ENCODE data around the gene CACNA2D3.

Gene CACNA2D3

GRCh38 chr3:54324103-54324502 lies 201.8 kb downstream of the CACNA2D3 start:
- in situ Hi-C loops (cut with HindIII; ENCODE audit: low sequenced_read_pairs), result no loop called here

GRCh38 chr3:54326951-54327350 lies 204.6 kb downstream of the CACNA2D3 start:
- in situ Hi-C loops (cut with HindIII; ENCODE audit: low sequenced_read_pairs), result loop anchor here (5.0 kb wide), 1 partner anchor 95 kb away; no protein-coding TSS in a partner anchor

- in situ Hi-C loops (cut with HindIII; ENCODE audit: low sequenced_read_pairs), result no loop called here
These were observed 209.0 kb downstream of the CACNA2D3 start for GRCh38 chr3:54331341-54331740.

GRCh38 chr3:54337846-54338245 lies 215.5 kb downstream of the CACNA2D3 start:
- in situ Hi-C loops (cut with HindIII; ENCODE audit: low sequenced_read_pairs), result no loop called here

- in situ Hi-C loops (cut with HindIII; ENCODE audit: low sequenced_read_pairs), result no loop called here
These were observed 217.3 kb downstream of the CACNA2D3 start for GRCh38 chr3:54339608-54340007.

GRCh38 chr3:54341811-54342210 lies 219.5 kb downstream of the CACNA2D3 start:
- in situ Hi-C loops (cut with HindIII; ENCODE audit: low sequenced_read_pairs), result no loop called here

- in situ Hi-C loops (cut with HindIII; ENCODE audit: low sequenced_read_pairs), result no loop called here
These were observed 220.3 kb downstream of the CACNA2D3 start for GRCh38 chr3:54342676-54343075.

- in situ Hi-C loops (cut with HindIII; ENCODE audit: low sequenced_read_pairs), result no loop called here
These were observed 221.1 kb downstream of the CACNA2D3 start for GRCh38 chr3:54343495-54343894.

GRCh38 chr3:54344601-54345231 lies 222.4 kb downstream of the CACNA2D3 start:
- in situ Hi-C loops (cut with HindIII; ENCODE audit: low sequenced_read_pairs), result no loop called here

GRCh38 chr3:54345847-54346375 lies 223.6 kb downstream of the CACNA2D3 start:
- in situ Hi-C loops (cut with HindIII; ENCODE audit: low sequenced_read_pairs), result no loop called here

- in situ Hi-C loops (cut with HindIII; ENCODE audit: low sequenced_read_pairs), result no loop called here
These were observed 224.7 kb downstream of the CACNA2D3 start for GRCh38 chr3:54347060-54347459.

GRCh38 chr3:54347933-54348332 lies 225.6 kb downstream of the CACNA2D3 start:
- in situ Hi-C loops (cut with HindIII; ENCODE audit: low sequenced_read_pairs), result no loop called here

- in situ Hi-C loops (cut with HindIII; ENCODE audit: low sequenced_read_pairs), result no loop called here
These were observed 226.9 kb downstream of the CACNA2D3 start for GRCh38 chr3:54349231-54349652.

GRCh38 chr3:54349691-54350090 lies 227.3 kb downstream of the CACNA2D3 start:
- in situ Hi-C loops (cut with HindIII; ENCODE audit: low sequenced_read_pairs), result no loop called here

- in situ Hi-C loops (cut with HindIII; ENCODE audit: low sequenced_read_pairs), result no loop called here
These were observed 231.2 kb downstream of the CACNA2D3 start for GRCh38 chr3:54353546-54353945.

GRCh38 chr3:54353946-54354345 lies 231.6 kb downstream of the CACNA2D3 start:
- in situ Hi-C loops (cut with HindIII; ENCODE audit: low sequenced_read_pairs), result no loop called here

- in situ Hi-C loops (cut with HindIII; ENCODE audit: low sequenced_read_pairs), result no loop called here
These were observed 233.4 kb downstream of the CACNA2D3 start for GRCh38 chr3:54355800-54356199.

- in situ Hi-C loops (cut with HindIII; ENCODE audit: low sequenced_read_pairs), result no loop called here
These were observed 234.1 kb downstream of the CACNA2D3 start for GRCh38 chr3:54356261-54357045.

GRCh38 chr3:54357301-54357700 lies 234.9 kb downstream of the CACNA2D3 start:
- in situ Hi-C loops (cut with HindIII; ENCODE audit: low sequenced_read_pairs), result no loop called here

- in situ Hi-C loops (cut with HindIII; ENCODE audit: low sequenced_read_pairs), result no loop called here
These were observed 236.0 kb downstream of the CACNA2D3 start for GRCh38 chr3:54358316-54358715.

GRCh38 chr3:54358969-54359694 lies 236.8 kb downstream of the CACNA2D3 start:
- in situ Hi-C loops (cut with HindIII; ENCODE audit: low sequenced_read_pairs), result no loop called here

All from endothelial cell of hepatic sinusoid (primary cell).